Kidney (tissue), 14 donors: ENCODE measurements around the gene ADARB2. TPM values are rescaled to one million over a fixed set of nuclear protein-coding genes. Genes with fewer than 3 reads are reported as not detected.

Experiments used
- DNase-seq, 5 donors: peaks; one replicate each; pipeline ENCODE4 v3.0.0-alpha.2; 2013 to 2020
- FAIRE-seq: peaks from 2 replicates; lab custom pipeline; 2012; peaks lifted over from hg19 to GRCh38; lab: Jason Lieb, UNC
- H3K27ac ChIP-seq, 2 donors: one replicate each; pipeline ENCODE4 v1.7.0; 2013; ENCODE audit warnings: low read depth in 2 of 2, low read length in 2 of 2, inconsistent platforms in 1 of 2
- H3K27me3 ChIP-seq: one replicate; pipeline ENCODE4 v1.7.1; 2013; ENCODE audit warnings: low read length, inconsistent platforms; ENCODE audit not compliant: control insufficient read depth, insufficient read depth
- H3K36me3 ChIP-seq, 3 donors: one replicate each; pipeline versions ENCODE4 v1.7.0 to v1.7.1; 2013; ENCODE audit warnings: low read length in 3 of 3, control low read depth in 1 of 3, inconsistent platforms in 1 of 3; ENCODE audit not compliant: insufficient read depth in 3 of 3, control insufficient read depth in 2 of 3
- H3K4me1 ChIP-seq, 3 donors: one replicate each; pipeline versions ENCODE4 v1.7.0 to v1.7.1; 2013; ENCODE audit warnings: low read length in 3 of 3, inconsistent platforms in 1 of 3, low read depth in 1 of 3; ENCODE audit not compliant: control insufficient read depth in 2 of 3, insufficient read depth in 2 of 3
- H3K4me3 ChIP-seq, 3 donors: one replicate each; pipeline versions ENCODE4 v1.7.0 to v1.8.1; 2013; ENCODE audit warnings: low read length in 3 of 3, control low read depth in 1 of 3, inconsistent platforms in 1 of 3
- H3K9ac ChIP-seq, 3 donors: one replicate each; pipeline versions ENCODE4 v1.7.0 to v1.7.1; 2013; ENCODE audit warnings: low read length in 3 of 3, control low read depth in 1 of 3, inconsistent platforms in 1 of 3
- H3K9me3 ChIP-seq, 3 donors: one replicate each; pipeline versions ENCODE4 v1.7.0 to v1.7.1; 2013; ENCODE audit warnings: low read length in 3 of 3, control low read depth in 1 of 3, inconsistent platforms in 1 of 3; ENCODE audit not compliant: control insufficient read depth in 2 of 3, insufficient read depth in 1 of 3
- CTCF ChIP-seq: IDR thresholded peaks from 3 replicates; pipeline ENCODE4 v1.5.1; 2012; ENCODE audit warnings: mild to moderate bottlenecking, moderate library complexity, borderline replicate concordance; ENCODE audit not compliant: insufficient read depth; ENCODE audit errors: extremely low read depth
- intact Hi-C: fragments of 100-400 bp; cut with DNase I; formaldehyde crosslinking; loops from one replicate; pipeline ENCODE4 v1.11.1; 2022
- polyA plus RNA-seq: library from polyadenylated mRNA; stranded (reverse); fragments of 350-450 nt; fragmentation: Illumina TruSeq; extraction: RNeasy Lipid Tissue Mini Kit (QIAGEN cat#74804); gene quantifications from one replicate; pipeline ENCODE4 v1.2.3, GENCODE V29; 2014; ENCODE audit warnings: low read depth, low replicate concordance; ENCODE audit not compliant: insufficient read depth
- total RNA-seq: library from RNA; stranded (reverse); fragmentation: NEBNext Ultra II Directional; extraction: Animal tissue kit (Norgen Biotek cat#: 25700); gene quantifications from one replicate; pipeline ENCODE4 v1.2.1, GENCODE V29; 2021
- donor health status: control.
- donor health status: control.
- donor health status: control.
- donor health status: control.
- donor health status: control.
- donor health status: DM: yes; HTN: yes; CAD: no.
- donor health status: Normal renal cell carcinoma (clear cell type).

The ADARB2 gene
- total and polyA plus RNA-seq, 2 donors from 2014 or later = 1.0 to 1.3 TPM

- no peak for TF ChIP-seq CTCF
- no peak overlapping the region for H3K9ac ChIP-seq
- no peak overlapping the region for H3K4me3 ChIP-seq
- no peaks in the 10 kb centered on the region for H3K4me1 ChIP-seq
- peaks cover 0 to 3% (median 0%) of the 10 kb centered on the region in 3 donors for H3K9me3 ChIP-seq
- FAIRE-seq (no peak), DNase-seq (no peak)
- H3K27me3 ChIP-seq = no peaks in the 10 kb centered on the region
- H3K27ac ChIP-seq = no peak overlapping the region
- intact Hi-C loops = no loop called here
- H3K36me3 ChIP-seq = no peaks in the 10 kb centered on the region
Measured at GRCh38 chr10:1495915-1496517, 241.3 kb downstream of the ADARB2 start.

GRCh38 chr10:1492641-1493040 lies 244.7 kb downstream of the ADARB2 start:
- Histone ChIP-seq H3K9ac (no peak overlapping the region), H3K27ac (no peak overlapping the region), H3K4me1 (no peaks in the 10 kb centered on the region), H3K36me3 (no peaks in the 10 kb centered on the region), H3K27me3 (no peaks in the 10 kb centered on the region), H3K9me3 (peaks cover 0 to 3% (median 0%) of the 10 kb centered on the region in 3 donors), H3K4me3 (no peak overlapping the region)
- intact Hi-C loops = no loop called here
- DNase-seq (no peak), FAIRE-seq (no peak)
- TF ChIP-seq CTCF = no peak

- no peaks in the 10 kb centered on the region for H3K4me1 ChIP-seq
- H3K27me3 ChIP-seq = no peaks in the 10 kb centered on the region
- H3K27ac ChIP-seq = no peak overlapping the region
- H3K9me3 ChIP-seq = peaks cover 0 to 3% (median 0%) of the 10 kb centered on the region in 3 donors
- FAIRE-seq = no peak
- H3K9ac ChIP-seq = no peak overlapping the region
- TF ChIP-seq CTCF = no peak
- no peak overlapping the region for H3K4me3 ChIP-seq
- H3K36me3 ChIP-seq = no peaks in the 10 kb centered on the region
- intact Hi-C loops = no loop called here
- no peak for DNase-seq
Measured at GRCh38 chr10:1491901-1492300, 245.4 kb downstream of the ADARB2 start.

GRCh38 chr10:1489801-1490200 lies 247.5 kb downstream of the ADARB2 start:
- Histone ChIP-seq H3K4me3 (no peak overlapping the region), H3K27ac (no peak overlapping the region), H3K9me3 (no peaks in the 10 kb centered on the region), H3K9ac (no peak overlapping the region), H3K36me3 (no peaks in the 10 kb centered on the region), H3K4me1 (no peaks in the 10 kb centered on the region), H3K27me3 (no peaks in the 10 kb centered on the region)
- DNase-seq = no peak
- TF ChIP-seq CTCF = no peak
- intact Hi-C loops = no loop called here
- FAIRE-seq = no peak
